HEK293 (cell line): ENCODE data around the gene TNFAIP8L2.

ENCODE experiments used
- CTCF ChIA-PET: fragments of 350-600 bp; formaldehyde crosslinking; extraction: SDS; loops from one replicate; lab custom pipeline; 2021; ENCODE audit warnings: antibody characterized with exemption; lab: Yijun Ruan, JAX
- POLR2A ChIA-PET: fragments of 300-600 bp; formaldehyde crosslinking; extraction: SDS; loops from one replicate; lab custom pipeline; 2020; ENCODE audit warnings: antibody characterized with exemption, inconsistent platforms; lab: Yijun Ruan, JAX
- H3K27ac ChIP-seq: fragments of 200-500 bp; sonication (Bioruptor generic); 2 replicates; pipeline ENCODE4 v1.5.1; 2014; ENCODE audit warnings: low read depth, low read length, control low read depth, inconsistent platforms; ENCODE audit errors: extremely low read depth
- H3K36me3 ChIP-seq, 2 experiments: fragments of 200-500 bp in 1 of 2; sonication (Bioruptor generic) in 1 of 2; 1 replicate in 1 of 2; 2 replicates in 1 of 2; pipeline ENCODE4 v1.5.1; 2014 to 2017; ENCODE audit warnings: inconsistent platforms in 2 of 2, low read length in 2 of 2; ENCODE audit not compliant: control insufficient read depth in 2 of 2, insufficient read depth in 1 of 2
- H3K4me1 ChIP-seq: fragments of 200-500 bp; sonication (Bioruptor generic); 2 replicates; pipeline ENCODE4 v1.5.1; 2014; ENCODE audit warnings: mild to moderate bottlenecking, low read length, inconsistent platforms; ENCODE audit not compliant: control insufficient read depth, insufficient read depth
- H3K4me3 ChIP-seq: 2 replicates; pipeline ENCODE4 v1.5.1; 2011; ENCODE audit warnings: low read depth, mild to moderate bottlenecking, control low read depth, low read length, moderate library complexity
- H3K9me3 ChIP-seq: fragments of 200-500 bp; sonication (Bioruptor generic); 2 replicates; pipeline ENCODE4 v1.5.1; 2014; ENCODE audit warnings: low read depth, low read length, inconsistent platforms; ENCODE audit not compliant: control insufficient read depth, insufficient read depth
- KLF1 ChIP-seq: fragments of 450-650 bp; formaldehyde crosslinking; IDR thresholded peaks from 2 replicates; pipeline ENCODE4 v1.5.1; 2016; ENCODE audit warnings: missing biosample characterization, missing genetic modification characterization
- REST ChIP-seq: fragments of 450-650 bp; formaldehyde crosslinking; IDR thresholded peaks from 2 replicates; pipeline ENCODE4 v1.5.1; 2016; ENCODE audit warnings: missing biosample characterization, missing genetic modification characterization
- YY1 ChIP-seq: fragments of 450-650 bp; formaldehyde crosslinking; IDR thresholded peaks from 2 replicates; pipeline ENCODE4 v1.5.1; 2018; ENCODE audit warnings: missing biosample characterization, missing genetic modification characterization
- ZFP3 ChIP-seq: fragments of 450-650 bp; formaldehyde crosslinking; IDR thresholded peaks from 2 replicates; pipeline ENCODE4 v1.5.1; 2016; ENCODE audit warnings: low read depth, missing biosample characterization, missing genetic modification characterization
- ZNF10 ChIP-seq: fragments of 450-650 bp; formaldehyde crosslinking; IDR thresholded peaks from 2 replicates; pipeline ENCODE4 v1.5.1; 2017; ENCODE audit warnings: missing biosample characterization, missing genetic modification characterization
- ZNF112 ChIP-seq: fragments of 450-650 bp; formaldehyde crosslinking; IDR thresholded peaks from 2 replicates; pipeline ENCODE4 v1.5.0; 2017; ENCODE audit warnings: missing biosample characterization, missing genetic modification characterization
- ZNF18 ChIP-seq: fragments of 450-650 bp; formaldehyde crosslinking; IDR thresholded peaks from 2 replicates; pipeline ENCODE4 v1.5.1; 2016; ENCODE audit warnings: missing biosample characterization, missing genetic modification characterization
- ZNF280D ChIP-seq: fragments of 450-650 bp; formaldehyde crosslinking; IDR thresholded peaks from 2 replicates; pipeline ENCODE4 v1.5.1; 2016; ENCODE audit warnings: missing biosample characterization, missing genetic modification characterization
- ZNF423 ChIP-seq: fragments of 450-650 bp; formaldehyde crosslinking; IDR thresholded peaks from 2 replicates; pipeline ENCODE4 v1.5.1; 2016; ENCODE audit warnings: missing biosample characterization, missing genetic modification characterization
- ZNF449 ChIP-seq: fragments of 450-650 bp; formaldehyde crosslinking; IDR thresholded peaks from 2 replicates; pipeline ENCODE4 v1.5.1; 2017; ENCODE audit warnings: missing biosample characterization, mild to moderate bottlenecking, missing genetic modification characterization, moderate library complexity
- ZNF488 ChIP-seq: fragments of 450-650 bp; formaldehyde crosslinking; IDR thresholded peaks from 2 replicates; pipeline ENCODE4 v1.5.1; 2016; ENCODE audit warnings: missing biosample characterization, missing genetic modification characterization
- ZNF560 ChIP-seq: fragments of 450-650 bp; formaldehyde crosslinking; IDR thresholded peaks from 2 replicates; pipeline ENCODE4 v1.5.1; 2017; ENCODE audit warnings: missing biosample characterization, missing genetic modification characterization, borderline replicate concordance
- ZNF585B ChIP-seq: fragments of 450-650 bp; formaldehyde crosslinking; IDR thresholded peaks from 2 replicates; pipeline ENCODE4 v1.5.1; 2016; ENCODE audit warnings: missing biosample characterization, missing genetic modification characterization
- ZNF600 ChIP-seq: fragments of 450-650 bp; formaldehyde crosslinking; IDR thresholded peaks from 2 replicates; pipeline ENCODE4 v1.5.1; 2016; ENCODE audit warnings: missing biosample characterization, missing genetic modification characterization
- ZNF626 ChIP-seq: fragments of 450-650 bp; sonication (Bioruptor Pico); formaldehyde crosslinking; IDR thresholded peaks from 2 replicates; pipeline ENCODE4 v1.5.1; 2018; ENCODE audit warnings: missing biosample characterization, missing genetic modification characterization, inconsistent platforms
- ZNF76 ChIP-seq: fragments of 450-650 bp; formaldehyde crosslinking; IDR thresholded peaks from 2 replicates; pipeline ENCODE4; 2016; ENCODE audit warnings: low read depth, missing biosample characterization, missing genetic modification characterization, borderline replicate concordance
- ZNF792 ChIP-seq: fragments of 450-650 bp; formaldehyde crosslinking; IDR thresholded peaks from 2 replicates; pipeline ENCODE4 v1.5.1; 2016; ENCODE audit warnings: missing biosample characterization, missing genetic modification characterization
- ZSCAN30 ChIP-seq: fragments of 450-650 bp; IDR thresholded peaks from 2 replicates; pipeline ENCODE4 v1.5.1; 2018; ENCODE audit warnings: missing biosample characterization, mild to moderate bottlenecking, missing genetic modification characterization, moderate library complexity

Gene TNFAIP8L2

GRCh38 chr1:151144474-151145303 is 11.8 kb upstream of the TNFAIP8L2 start:
- no peaks in the 10 kb centered on the region for H3K9me3 ChIP-seq
- H3K27ac ChIP-seq, result no peak overlapping the region
- no peak for TF ChIP-seq ZNF10 (tag by site-specific recombination)
- peak; percentile 68 for TF ChIP-seq REST
- no peak for TF ChIP-seq ZNF560 (tag by site-specific recombination)
- no peak for TF ChIP-seq ZSCAN30
- no peak for TF ChIP-seq ZNF626 (tag by site-specific recombination)
- TF ChIP-seq ZNF449 (tag by site-specific recombination), result peak; percentile 100
- no peak for TF ChIP-seq ZNF585B
- TF ChIP-seq YY1, result no peak
- TF ChIP-seq ZNF423 (tag by site-specific recombination), result no peak
- no peak overlapping the region for H3K4me3 ChIP-seq
- ChIA-PET POLR2A (interaction anchor here (1.1 kb wide), 1 partner anchor 11 kb away, joined by 3 read pairs; no protein-coding TSS in a partner anchor), CTCF (interaction anchor here (0.6 to 2.0 kb wide), 4 partner anchors 9 to 45 kb away, joined by 3 to 9 read pairs (median 4); no protein-coding TSS in a partner anchor)
- peaks cover 0 to 12% of the 10 kb centered on the region in 2 experiments; a peak in 1 of 3 replicates for H3K36me3 ChIP-seq
- H3K4me1 ChIP-seq, result peaks cover 3% of the 10 kb centered on the region; the same call in 1 of the 2 replicates

- Histone ChIP-seq H3K4me3 (no peak overlapping the region), H3K36me3 (peaks cover 0 to 5% of the 10 kb centered on the region in 2 experiments; a peak in 1 of 3 replicates), H3K27ac (no peak overlapping the region), H3K9me3 (no peaks in the 10 kb centered on the region), H3K4me1 (peaks cover 3% of the 10 kb centered on the region; the same call in 1 of the 2 replicates)
- CTCF ChIA-PET, result interaction anchor here (0.6 to 1.6 kb wide), 2 partner anchors 46 to 86 kb away, joined by 3 to 7 read pairs; partner anchors contain the start of gene CDC42SE1
- POLR2A ChIA-PET, result no interaction called here
- 0 out of 2 replicates have a peak, but pooled peaks have one; percentile 50 for TF ChIP-seq ZNF600 (tag by site-specific recombination)
- no peak for TF ChIP-seq ZNF76 (tag by site-specific recombination)
- TF ChIP-seq ZNF112 (tag by site-specific recombination), result no peak
- no peak for TF ChIP-seq ZFP3
- no peak for TF ChIP-seq ZNF280D
- no peak for TF ChIP-seq ZNF792 (tag by site-specific recombination)
- no peak for TF ChIP-seq ZNF488
- TF ChIP-seq ZNF18 (tag by site-specific recombination), result no peak
- TF ChIP-seq KLF1 (tag by site-specific recombination), result no peak
Observed at GRCh38 chr1:151145304-151146071, 11.0 kb upstream of the TNFAIP8L2 start.
